Adrenal gland (tissue), 5 donors: ENCODE measurements around the gene PEAR1.

Experiments
- POLR2A ChIP-seq, 2 donors: fragments of 450-650 bp; IDR thresholded peaks; one replicate each; pipeline ENCODE4 v1.6.1; 2017; ENCODE audit warnings: antibody characterized with exemption in 2 of 2, mild to moderate bottlenecking in 2 of 2, moderate library complexity in 1 of 2
- TF ChIP-seq, protein P1 (sequence below), 6 experiments: fragments of 450-650 bp in 4 of 6; fragments of 200-600 bp in 2 of 6; sonication (generic) in 1 of 6; IDR thresholded peaks; 1 replicate in 5 of 6; 2 replicates in 1 of 6; pipeline versions ENCODE4 v1.5.1 to v1.8.0; 2016 to 2021; ENCODE audit warnings: antibody characterized with exemption in 6 of 6, mild to moderate bottlenecking in 2 of 6, moderate library complexity in 1 of 6
- donor health status: DM: no; HTN: no; CAD: no.

DNA sequence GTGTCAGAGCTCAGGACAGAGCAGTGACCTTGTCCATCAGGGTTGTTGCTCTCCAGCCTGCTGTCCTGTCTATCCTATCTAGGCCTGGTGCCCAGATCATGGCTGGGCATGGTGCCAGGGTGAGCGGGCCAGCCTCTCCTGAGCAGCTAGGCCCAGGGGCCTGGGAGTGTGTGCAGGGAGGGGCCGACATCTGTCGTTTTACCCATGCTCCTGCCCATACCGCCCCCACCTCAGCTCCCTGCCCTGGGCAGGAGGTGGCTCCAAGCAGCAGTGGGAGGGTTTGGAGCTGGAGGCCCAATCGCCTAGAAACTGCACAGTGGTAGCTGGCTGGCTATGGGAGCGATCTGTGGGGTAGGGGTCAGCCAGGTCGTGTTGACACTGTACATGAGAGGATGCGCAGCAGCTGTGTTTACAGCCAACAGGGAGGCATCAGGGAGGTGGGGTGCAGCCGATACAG is 41.1 kb upstream of the PEAR1 start:
- TF ChIP-seq, protein P1, sequence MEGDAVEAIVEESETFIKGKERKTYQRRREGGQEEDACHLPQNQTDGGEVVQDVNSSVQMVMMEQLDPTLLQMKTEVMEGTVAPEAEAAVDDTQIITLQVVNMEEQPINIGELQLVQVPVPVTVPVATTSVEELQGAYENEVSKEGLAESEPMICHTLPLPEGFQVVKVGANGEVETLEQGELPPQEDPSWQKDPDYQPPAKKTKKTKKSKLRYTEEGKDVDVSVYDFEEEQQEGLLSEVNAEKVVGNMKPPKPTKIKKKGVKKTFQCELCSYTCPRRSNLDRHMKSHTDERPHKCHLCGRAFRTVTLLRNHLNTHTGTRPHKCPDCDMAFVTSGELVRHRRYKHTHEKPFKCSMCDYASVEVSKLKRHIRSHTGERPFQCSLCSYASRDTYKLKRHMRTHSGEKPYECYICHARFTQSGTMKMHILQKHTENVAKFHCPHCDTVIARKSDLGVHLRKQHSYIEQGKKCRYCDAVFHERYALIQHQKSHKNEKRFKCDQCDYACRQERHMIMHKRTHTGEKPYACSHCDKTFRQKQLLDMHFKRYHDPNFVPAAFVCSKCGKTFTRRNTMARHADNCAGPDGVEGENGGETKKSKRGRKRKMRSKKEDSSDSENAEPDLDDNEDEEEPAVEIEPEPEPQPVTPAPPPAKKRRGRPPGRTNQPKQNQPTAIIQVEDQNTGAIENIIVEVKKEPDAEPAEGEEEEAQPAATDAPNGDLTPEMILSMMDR (IDR thresholded peaks at IDR 0.05) = no peak
- TF ChIP-seq POLR2A (IDR thresholded peaks at IDR 0.05) = no peak
